ENCODE measurements around the gene WEE2.

GRCh38 chr7:141708351-141708750, at the start of gene WEE2:
- no peak for TF ChIP-seq CTCF (IDR thresholded peaks at IDR 0.05)
- TF ChIP-seq POLR2AphosphoS5 (IDR thresholded peaks at IDR 0.05; ENCODE audit: insufficient read depth in 1 of 2, low read depth in 1 of 2): no peak
- no peak for TF ChIP-seq POLR2A (IDR thresholded peaks at IDR 0.05)
